Measurements from ENCODE around the gene PPM1H.

The PPM1H gene

GRCh38 chr12:62713723-62714122 is 221.2 kb downstream of the PPM1H start:
- Histone ChIP-seq H3K36me3 (ENCODE audit: insufficient read depth, low read length) (no peaks in the 10 kb centered on the region), H3K4me1 (ENCODE audit: insufficient read depth, low read length) (peaks cover 34% of the 10 kb centered on the region), H3K9ac (ENCODE audit: low read length) (no peak overlapping the region), H3K4me3 (ENCODE audit: low read depth in 1 of 2, low read length in 2 of 2) (no peak overlapping the region), H3K27ac (ENCODE audit: low read depth, low read length) (no peak overlapping the region), H3K9me3 (ENCODE audit: low read length) (no peaks in the 10 kb centered on the region), H3K27me3 (ENCODE audit: control insufficient read depth in 1 of 2, insufficient read depth in 2 of 2, low read length in 2 of 2) (no peaks in the 10 kb centered on the region)

GRCh38 chr12:62712681-62713573 is 222.0 kb downstream of the PPM1H start:
- Histone ChIP-seq H3K27me3 (ENCODE audit: control insufficient read depth in 1 of 2, insufficient read depth in 2 of 2, low read length in 2 of 2) (no peaks in the 10 kb centered on the region), H3K27ac (ENCODE audit: low read depth, low read length) (no peak overlapping the region), H3K36me3 (ENCODE audit: insufficient read depth, low read length) (no peaks in the 10 kb centered on the region), H3K4me1 (ENCODE audit: insufficient read depth, low read length) (peaks cover 34% of the 10 kb centered on the region), H3K9me3 (ENCODE audit: low read length) (no peaks in the 10 kb centered on the region), H3K9ac (ENCODE audit: low read length) (no peak overlapping the region), H3K4me3 (ENCODE audit: low read depth in 1 of 2, low read length in 2 of 2) (no peak overlapping the region)

GRCh38 chr12:62711631-62712241 is 223.2 kb downstream of the PPM1H start:
- peaks cover 34% of the 10 kb centered on the region for H3K4me1 ChIP-seq (ENCODE audit: insufficient read depth, low read length)
- no peak overlapping the region for H3K4me3 ChIP-seq (ENCODE audit: low read depth in 1 of 2, low read length in 2 of 2)
- H3K27ac ChIP-seq (ENCODE audit: low read depth, low read length) = peak overlapping the region; percentile 32

GRCh38 chr12:62709311-62709710 is 225.6 kb downstream of the PPM1H start:
- Histone ChIP-seq H3K4me1 (ENCODE audit: insufficient read depth, low read length) (peaks cover 24% of the 10 kb centered on the region), H3K9ac (ENCODE audit: low read length) (no peak overlapping the region), H3K9me3 (ENCODE audit: low read length) (no peaks in the 10 kb centered on the region), H3K27ac (ENCODE audit: low read depth, low read length) (no peak overlapping the region), H3K4me3 (ENCODE audit: low read depth in 1 of 2, low read length in 2 of 2) (no peak overlapping the region), H3K27me3 (ENCODE audit: control insufficient read depth in 1 of 2, insufficient read depth in 2 of 2, low read length in 2 of 2) (no peaks in the 10 kb centered on the region), H3K36me3 (ENCODE audit: insufficient read depth, low read length) (no peaks in the 10 kb centered on the region)

More at GRCh38 chr12:62711631-62712241, 223.2 kb downstream of the PPM1H start:
- Histone ChIP-seq H3K9me3 (ENCODE audit: low read length) (no peaks in the 10 kb centered on the region), H3K36me3 (ENCODE audit: insufficient read depth, low read length) (no peaks in the 10 kb centered on the region), H3K27me3 (ENCODE audit: control insufficient read depth in 1 of 2, insufficient read depth in 2 of 2, low read length in 2 of 2) (no peaks in the 10 kb centered on the region), H3K9ac (ENCODE audit: low read length) (no peak overlapping the region)

GRCh38 chr12:62707939-62708338 is 227.0 kb downstream of the PPM1H start:
- Histone ChIP-seq H3K27me3 (ENCODE audit: control insufficient read depth in 1 of 2, insufficient read depth in 2 of 2, low read length in 2 of 2) (no peaks in the 10 kb centered on the region), H3K36me3 (ENCODE audit: insufficient read depth, low read length) (no peaks in the 10 kb centered on the region), H3K4me1 (ENCODE audit: insufficient read depth, low read length) (peaks cover 28% of the 10 kb centered on the region), H3K27ac (ENCODE audit: low read depth, low read length) (no peak overlapping the region), H3K4me3 (ENCODE audit: low read depth in 1 of 2, low read length in 2 of 2) (no peak overlapping the region), H3K9me3 (ENCODE audit: low read length) (no peaks in the 10 kb centered on the region), H3K9ac (ENCODE audit: low read length) (no peak overlapping the region)

- Histone ChIP-seq H3K27ac (ENCODE audit: low read depth, low read length) (no peak overlapping the region), H3K9me3 (ENCODE audit: low read length) (no peaks in the 10 kb centered on the region), H3K27me3 (ENCODE audit: control insufficient read depth in 1 of 2, insufficient read depth in 2 of 2, low read length in 2 of 2) (no peaks in the 10 kb centered on the region), H3K9ac (ENCODE audit: low read length) (no peak overlapping the region), H3K36me3 (ENCODE audit: insufficient read depth, low read length) (no peaks in the 10 kb centered on the region), H3K4me3 (ENCODE audit: low read depth in 1 of 2, low read length in 2 of 2) (no peak overlapping the region), H3K4me1 (ENCODE audit: insufficient read depth, low read length) (peaks cover 15% of the 10 kb centered on the region)
Measured at GRCh38 chr12:62705846-62706245, 229.1 kb downstream of the PPM1H start.

GRCh38 chr12:62703011-62703380 is 232.0 kb downstream of the PPM1H start:
- no peaks in the 10 kb centered on the region for H3K36me3 ChIP-seq (ENCODE audit: insufficient read depth, low read length)
- H3K4me1 ChIP-seq (ENCODE audit: insufficient read depth, low read length) = peaks cover 15% of the 10 kb centered on the region
- H3K27me3 ChIP-seq (ENCODE audit: control insufficient read depth in 1 of 2, insufficient read depth in 2 of 2, low read length in 2 of 2) = no peaks in the 10 kb centered on the region
- no peak overlapping the region for H3K27ac ChIP-seq (ENCODE audit: low read depth, low read length)
- no peak overlapping the region for H3K4me3 ChIP-seq (ENCODE audit: low read depth in 1 of 2, low read length in 2 of 2)
- H3K9me3 ChIP-seq (ENCODE audit: low read length) = no peaks in the 10 kb centered on the region
- no peak overlapping the region for H3K9ac ChIP-seq (ENCODE audit: low read length)

- Histone ChIP-seq H3K27ac (ENCODE audit: low read depth, low read length) (no peak overlapping the region), H3K4me3 (ENCODE audit: low read depth in 1 of 2, low read length in 2 of 2) (no peak overlapping the region), H3K9ac (ENCODE audit: low read length) (no peak overlapping the region), H3K36me3 (ENCODE audit: insufficient read depth, low read length) (no peaks in the 10 kb centered on the region), H3K27me3 (ENCODE audit: control insufficient read depth in 1 of 2, insufficient read depth in 2 of 2, low read length in 2 of 2) (no peaks in the 10 kb centered on the region), H3K4me1 (ENCODE audit: insufficient read depth, low read length) (peaks cover 15% of the 10 kb centered on the region), H3K9me3 (ENCODE audit: low read length) (no peaks in the 10 kb centered on the region)
Measured at GRCh38 chr12:62701492-62701891, 233.5 kb downstream of the PPM1H start.

- no peak overlapping the region for H3K4me3 ChIP-seq (ENCODE audit: low read depth in 1 of 2, low read length in 2 of 2)
- no peaks in the 10 kb centered on the region for H3K27me3 ChIP-seq (ENCODE audit: control insufficient read depth in 1 of 2, insufficient read depth in 2 of 2, low read length in 2 of 2)
- no peaks in the 10 kb centered on the region for H3K36me3 ChIP-seq (ENCODE audit: insufficient read depth, low read length)
- H3K9ac ChIP-seq (ENCODE audit: low read length) = no peak overlapping the region
- peaks cover 15% of the 10 kb centered on the region for H3K4me1 ChIP-seq (ENCODE audit: insufficient read depth, low read length)
- H3K9me3 ChIP-seq (ENCODE audit: low read length) = no peaks in the 10 kb centered on the region
- H3K27ac ChIP-seq (ENCODE audit: low read depth, low read length) = no peak overlapping the region
Measured at GRCh38 chr12:62700091-62700880, 234.7 kb downstream of the PPM1H start.

- no peaks in the 10 kb centered on the region for H3K36me3 ChIP-seq (ENCODE audit: insufficient read depth, low read length)
- H3K9me3 ChIP-seq (ENCODE audit: low read length) = no peaks in the 10 kb centered on the region
- H3K27me3 ChIP-seq (ENCODE audit: control insufficient read depth in 1 of 2, insufficient read depth in 2 of 2, low read length in 2 of 2) = no peaks in the 10 kb centered on the region
- H3K4me3 ChIP-seq (ENCODE audit: low read depth in 1 of 2, low read length in 2 of 2) = no peak overlapping the region
- no peak overlapping the region for H3K27ac ChIP-seq (ENCODE audit: low read depth, low read length)
- H3K9ac ChIP-seq (ENCODE audit: low read length) = no peak overlapping the region
- peaks cover 15% of the 10 kb centered on the region for H3K4me1 ChIP-seq (ENCODE audit: insufficient read depth, low read length)
Measured at GRCh38 chr12:62698701-62699101, 236.2 kb downstream of the PPM1H start.

- no peak overlapping the region for H3K9ac ChIP-seq (ENCODE audit: low read length)
- no peaks in the 10 kb centered on the region for H3K27me3 ChIP-seq (ENCODE audit: control insufficient read depth in 1 of 2, insufficient read depth in 2 of 2, low read length in 2 of 2)
- H3K9me3 ChIP-seq (ENCODE audit: low read length) = no peaks in the 10 kb centered on the region
- H3K36me3 ChIP-seq (ENCODE audit: insufficient read depth, low read length) = no peaks in the 10 kb centered on the region
- no peak overlapping the region for H3K27ac ChIP-seq (ENCODE audit: low read depth, low read length)
- no peak overlapping the region for H3K4me3 ChIP-seq (ENCODE audit: low read depth in 1 of 2, low read length in 2 of 2)
- H3K4me1 ChIP-seq (ENCODE audit: insufficient read depth, low read length) = peaks cover 7% of the 10 kb centered on the region
Measured at GRCh38 chr12:62697893-62698292, 237.1 kb downstream of the PPM1H start.

All from muscle layer of colon (tissue), 2 donors.